C4-2B (cell line): ENCODE measurements around the gene TMEM86B.

Experiments used
- H3K27ac ChIP-seq: fragments of 450-650 bp; 2 replicates; pipeline ENCODE4 v1.5.1; 2017
- CTCF ChIP-seq: fragments of 450-650 bp; conservative IDR thresholded peaks from 2 replicates; pipeline ENCODE4 v1.5.1; 2017; ENCODE audit warnings: mild to moderate bottlenecking
- ZFX ChIP-seq: fragments of 450-650 bp; IDR thresholded peaks from 2 replicates; pipeline ENCODE4 v1.6.1; 2017

Gene TMEM86B

GRCh38 chr19:55196803-55197202 lies 31.8 kb downstream of the TMEM86B start:
- TF ChIP-seq CTCF (no peak), ZFX (no peak)
- H3K27ac ChIP-seq: no peak overlapping the region

- no peak overlapping the region for H3K27ac ChIP-seq
- TF ChIP-seq CTCF (no peak), ZFX (no peak)
Measured at GRCh38 chr19:55193481-55193880, 35.1 kb downstream of the TMEM86B start.

GRCh38 chr19:55189403-55189835 lies 39.1 kb downstream of the TMEM86B start:
- H3K27ac ChIP-seq: no peak overlapping the region
- TF ChIP-seq CTCF (no peak), ZFX (no peak)

GRCh38 chr19:55188625-55189024 lies 39.9 kb downstream of the TMEM86B start:
- H3K27ac ChIP-seq: no peak overlapping the region

GRCh38 chr19:55186080-55186479 lies 42.5 kb downstream of the TMEM86B start:
- TF ChIP-seq CTCF (no peak), ZFX (no peak)
- H3K27ac ChIP-seq: no peak overlapping the region

More at GRCh38 chr19:55188625-55189024, 39.9 kb downstream of the TMEM86B start:
- TF ChIP-seq ZFX: no peak
- TF ChIP-seq CTCF: no peak

GRCh38 chr19:55181740-55182139 lies 46.8 kb downstream of the TMEM86B start:
- H3K27ac ChIP-seq: no peak overlapping the region
- no peak for TF ChIP-seq CTCF
- TF ChIP-seq ZFX: no peak

- TF ChIP-seq ZFX (no peak), CTCF (no peak)
- H3K27ac ChIP-seq: no peak within 1 kb of the TSS
Measured at GRCh38 chr19:55179606-55180484, 48.7 kb downstream of the TMEM86B start, which contains the start of gene SYT5. SYT5 (minus strand) TSS chr19:55180289; CDS start chr19:55179041, 1,248 bp downstream.
